K562 (cell line): ENCODE measurements around the gene FERMT3. TPM values are rescaled to one million over a fixed set of nuclear protein-coding genes. Genes with fewer than 3 reads are reported as not detected.
A peak's percentile ranks its signal among the peaks of the same experiment; 100 is the strongest.

Experiments used
- CAMTA2 ChIP-seq: fragments of 250-450 bp; sonication (Bioruptor Pico); conservative IDR thresholded peaks from 2 replicates; pipeline ENCODE4 v1.5.1; 2022
- CBFA2T2 ChIP-seq: fragments of 450-650 bp; conservative IDR thresholded peaks from 2 replicates; pipeline ENCODE4 v1.6.1; 2017; ENCODE audit warnings: mild to moderate bottlenecking
- CBX5 ChIP-seq: IDR thresholded peaks from 2 replicates; pipeline ENCODE4 v1.6.1; 2014; ENCODE audit warnings: low read depth, borderline replicate concordance
- EWSR1 ChIP-seq: fragments of 450-650 bp; IDR thresholded peaks from 2 replicates; pipeline ENCODE4 v1.6.1; 2018; ENCODE audit warnings: borderline replicate concordance, mild to moderate bottlenecking, low read depth, moderate library complexity; ENCODE audit not compliant: partially characterized antibody
- KDM4B ChIP-seq, 2 experiments: fragments of 450-650 bp in 1 of 2; sonication (generic) in 1 of 2; IDR thresholded peaks; 2 replicates each; pipeline ENCODE4 v1.6.1; 2016 to 2017; ENCODE audit warnings: borderline replicate concordance in 2 of 2, antibody characterized with exemption in 1 of 2, low read depth in 1 of 2, mild to moderate bottlenecking in 1 of 2
- RBM22 ChIP-seq: fragments of 200-400 bp; formaldehyde crosslinking; IDR thresholded peaks from 2 replicates; pipeline ENCODE4 v1.6.1; 2018; ENCODE audit warnings: low read length, low read depth; ENCODE audit not compliant: poor library complexity, severe bottlenecking
- SP2 ChIP-seq: IDR thresholded peaks from 2 replicates; pipeline ENCODE4 v1.6.1; 2011; ENCODE audit warnings: mild to moderate bottlenecking, low read depth, low read length, moderate library complexity; ENCODE audit not compliant: poor library complexity, severe bottlenecking; ENCODE audit errors: extremely low read depth
- TCF3 ChIP-seq: sonication (generic); formaldehyde crosslinking; IDR thresholded peaks from 2 replicates; pipeline ENCODE4 v1.4.0; 2020; ENCODE audit warnings: mild to moderate bottlenecking, missing genetic modification reagents
- TEAD4 ChIP-seq, 2 experiments: sonication (generic) in 1 of 2; formaldehyde crosslinking in 1 of 2; IDR thresholded peaks; 2 replicates each; pipeline versions ENCODE4 v1.6.1 to v1.8.0; 2012 to 2022; ENCODE audit warnings: borderline replicate concordance in 1 of 2, inconsistent platforms in 1 of 2, low read length in 1 of 2, mild to moderate bottlenecking in 1 of 2, missing genetic modification reagents in 1 of 2
- ZC3H11A ChIP-seq: IDR thresholded peaks from 2 replicates; pipeline ENCODE4 v1.6.1; 2012; ENCODE audit warnings: low read depth, low read length, improper control_type of control experiment
- ZNF140 ChIP-seq: fragments of 250-450 bp; sonication (Bioruptor Pico); IDR thresholded peaks from 2 replicates; pipeline ENCODE4 v1.8.0; 2021; ENCODE audit warnings: moderate library complexity, mild to moderate bottlenecking, inconsistent platforms
- polyA plus RNA-seq, 8 experiments: library from polyadenylated mRNA; depleted of rRNA in 4 of 8; stranded (reverse) in 5 of 8; unstranded in 3 of 8; fragments of >200 nt; fragmentation: Nextera tagmentation in 2 of 8; fragmentation: Illumina TruSeq in 1 of 8; extraction: Ambion mirVana in 2 of 8; extraction: Trizol in 1 of 8; gene quantifications; 2 replicates each; pipeline versions ENCODE4 v1.2.1 to v1.2.3, GENCODE V29; 2011 to 2014; ENCODE audit warnings: inconsistent platforms in 1 of 8, missing spikeins in 1 of 8
- total RNA-seq, 7 experiments: library from RNA; depleted of rRNA in 6 of 7; stranded (reverse); fragments of >200 nt in 6 of 7; fragmentation: Illumina TruSeq in 2 of 7; extraction: Trizol in 2 of 7; gene quantifications; 2 replicates each; pipeline versions ENCODE4 v1.2.1 to v1.2.3, GENCODE V29; 2011 to 2021; ENCODE audit warnings: low replicate concordance in 1 of 7
- TF ChIP-seq, protein P1 (sequence below): fragments of 450-650 bp; formaldehyde crosslinking; IDR thresholded peaks from 2 replicates; pipeline ENCODE4 v1.4.0; 2020; ENCODE audit warnings: mild to moderate bottlenecking, moderate library complexity
- TF ChIP-seq, protein P2 (sequence below): fragments of 450-650 bp; formaldehyde crosslinking; conservative IDR thresholded peaks from 2 replicates; pipeline ENCODE4 v1.4.0; 2022; ENCODE audit warnings: mild to moderate bottlenecking, missing genetic modification characterization
- TF ChIP-seq, protein P3 (sequence below), 2 experiments: IDR thresholded peaks in 1 of 2; conservative IDR thresholded peaks in 1 of 2; 2 replicates each; pipeline ENCODE4 v1.6.1; 2016; ENCODE audit warnings: low read depth in 2 of 2, mild to moderate bottlenecking in 1 of 2, missing compliant biosample characterization in 1 of 2, missing genetic modification characterization in 1 of 2, moderate library complexity in 1 of 2
- TF ChIP-seq, protein P4 (sequence below): fragments of 450-650 bp; IDR thresholded peaks from 2 replicates; pipeline ENCODE4 v1.6.1; 2017; ENCODE audit warnings: antibody characterized with exemption
- TF ChIP-seq, protein P5 (sequence below): sonication (generic); formaldehyde crosslinking; IDR thresholded peaks from 2 replicates; pipeline ENCODE4 v1.8.0; 2022; ENCODE audit warnings: mild to moderate bottlenecking, low read depth, missing genetic modification reagents

Gene FERMT3
- total and polyA plus RNA-seq, 9 of the 15 experiments (the other 6 are each of a cell fraction or from before 2014, with no cell fraction given), result 3.2 to 275 (median 79.7) TPM

DNA sequence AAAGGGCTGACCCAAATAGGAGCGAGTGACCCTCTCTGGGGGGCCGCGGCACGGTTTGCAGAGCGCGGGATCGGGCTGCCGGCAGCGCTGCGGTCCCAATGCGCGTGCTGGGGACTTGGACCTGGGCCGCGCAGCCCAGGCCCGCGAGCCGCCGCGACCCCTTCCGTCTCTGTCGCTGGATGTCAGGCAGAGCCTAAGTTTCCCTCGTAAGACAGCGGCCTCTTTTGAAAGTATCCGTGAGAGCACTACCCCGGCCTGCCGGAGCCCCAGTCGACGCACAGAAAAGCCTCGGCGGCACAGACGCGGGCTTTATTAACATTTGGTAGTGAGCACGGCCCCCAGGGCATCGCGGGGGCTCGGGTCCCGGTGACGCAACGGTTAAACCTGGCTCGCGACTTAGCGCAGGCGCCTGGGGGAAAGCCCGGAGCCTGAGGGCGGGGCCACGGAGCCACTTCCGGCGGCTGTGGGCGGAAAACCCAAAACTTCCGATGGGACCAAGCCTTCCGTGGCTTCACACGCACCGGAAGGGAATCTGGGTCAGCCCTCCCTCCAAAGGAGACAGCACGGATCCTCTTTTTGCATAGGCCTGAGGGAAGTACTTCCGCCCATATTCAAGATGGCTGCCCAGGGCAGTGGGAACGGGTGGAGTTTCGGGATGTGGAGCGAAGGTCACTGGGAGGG, 63.2 kb downstream of the FERMT3 start (continued):
- TF ChIP-seq, protein P1, sequence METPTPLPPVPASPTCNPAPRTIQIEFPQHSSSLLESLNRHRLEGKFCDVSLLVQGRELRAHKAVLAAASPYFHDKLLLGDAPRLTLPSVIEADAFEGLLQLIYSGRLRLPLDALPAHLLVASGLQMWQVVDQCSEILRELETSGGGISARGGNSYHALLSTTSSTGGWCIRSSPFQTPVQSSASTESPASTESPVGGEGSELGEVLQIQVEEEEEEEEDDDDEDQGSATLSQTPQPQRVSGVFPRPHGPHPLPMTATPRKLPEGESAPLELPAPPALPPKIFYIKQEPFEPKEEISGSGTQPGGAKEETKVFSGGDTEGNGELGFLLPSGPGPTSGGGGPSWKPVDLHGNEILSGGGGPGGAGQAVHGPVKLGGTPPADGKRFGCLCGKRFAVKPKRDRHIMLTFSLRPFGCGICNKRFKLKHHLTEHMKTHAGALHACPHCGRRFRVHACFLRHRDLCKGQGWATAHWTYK (CRISPR knock-in tag), result no peak; the same call in 1 of the 2 replicates
- TF ChIP-seq, protein P2, sequence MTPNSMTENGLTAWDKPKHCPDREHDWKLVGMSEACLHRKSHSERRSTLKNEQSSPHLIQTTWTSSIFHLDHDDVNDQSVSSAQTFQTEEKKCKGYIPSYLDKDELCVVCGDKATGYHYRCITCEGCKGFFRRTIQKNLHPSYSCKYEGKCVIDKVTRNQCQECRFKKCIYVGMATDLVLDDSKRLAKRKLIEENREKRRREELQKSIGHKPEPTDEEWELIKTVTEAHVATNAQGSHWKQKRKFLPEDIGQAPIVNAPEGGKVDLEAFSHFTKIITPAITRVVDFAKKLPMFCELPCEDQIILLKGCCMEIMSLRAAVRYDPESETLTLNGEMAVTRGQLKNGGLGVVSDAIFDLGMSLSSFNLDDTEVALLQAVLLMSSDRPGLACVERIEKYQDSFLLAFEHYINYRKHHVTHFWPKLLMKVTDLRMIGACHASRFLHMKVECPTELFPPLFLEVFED (CRISPR knock-in tag), result 0 out of 2 replicates have a peak, but pooled peaks have one; percentile 12
- TF ChIP-seq CBX5 (no peak), TCF3 (CRISPR knock-in tag) (no peak), TEAD4 (IDR thresholded peaks at IDR 0.05; ENCODE audit: low read length) (no peak), TEAD4 (CRISPR knock-in tag; IDR thresholded peaks at IDR 0.05; ENCODE audit: borderline replicate concordance) (no peak), SP2 (peak; percentile 14), CAMTA2 (peak; percentile 86; the same call in 1 of the 2 replicates), KDM4B (IDR thresholded peaks at IDR 0.05; ENCODE audit: borderline replicate concordance in 2 of 2, low read depth in 1 of 2) (peak in 1 of 2 experiments; percentile 97; a peak in 2 of 4 replicates), RBM22 (peak; percentile 89), CBFA2T2 (no peak), ZC3H11A (peak; percentile 15; the same call in 1 of the 2 replicates), ZNF140 (CRISPR knock-in tag) (no peak), EWSR1 (no peak)
- TF ChIP-seq, protein P3, sequence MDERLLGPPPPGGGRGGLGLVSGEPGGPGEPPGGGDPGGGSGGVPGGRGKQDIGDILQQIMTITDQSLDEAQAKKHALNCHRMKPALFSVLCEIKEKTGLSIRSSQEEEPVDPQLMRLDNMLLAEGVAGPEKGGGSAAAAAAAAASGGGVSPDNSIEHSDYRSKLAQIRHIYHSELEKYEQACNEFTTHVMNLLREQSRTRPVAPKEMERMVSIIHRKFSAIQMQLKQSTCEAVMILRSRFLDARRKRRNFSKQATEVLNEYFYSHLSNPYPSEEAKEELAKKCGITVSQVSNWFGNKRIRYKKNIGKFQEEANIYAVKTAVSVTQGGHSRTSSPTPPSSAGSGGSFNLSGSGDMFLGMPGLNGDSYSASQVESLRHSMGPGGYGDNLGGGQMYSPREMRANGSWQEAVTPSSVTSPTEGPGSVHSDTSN (CRISPR knock-in tag; IDR thresholded peaks at IDR 0.05; ENCODE audit: low read depth), result no peak
- TF ChIP-seq, protein P3 (tag; conservative IDR thresholded peaks at IDR 0.05; ENCODE audit: low read depth), result no peak
- TF ChIP-seq, protein P4, sequence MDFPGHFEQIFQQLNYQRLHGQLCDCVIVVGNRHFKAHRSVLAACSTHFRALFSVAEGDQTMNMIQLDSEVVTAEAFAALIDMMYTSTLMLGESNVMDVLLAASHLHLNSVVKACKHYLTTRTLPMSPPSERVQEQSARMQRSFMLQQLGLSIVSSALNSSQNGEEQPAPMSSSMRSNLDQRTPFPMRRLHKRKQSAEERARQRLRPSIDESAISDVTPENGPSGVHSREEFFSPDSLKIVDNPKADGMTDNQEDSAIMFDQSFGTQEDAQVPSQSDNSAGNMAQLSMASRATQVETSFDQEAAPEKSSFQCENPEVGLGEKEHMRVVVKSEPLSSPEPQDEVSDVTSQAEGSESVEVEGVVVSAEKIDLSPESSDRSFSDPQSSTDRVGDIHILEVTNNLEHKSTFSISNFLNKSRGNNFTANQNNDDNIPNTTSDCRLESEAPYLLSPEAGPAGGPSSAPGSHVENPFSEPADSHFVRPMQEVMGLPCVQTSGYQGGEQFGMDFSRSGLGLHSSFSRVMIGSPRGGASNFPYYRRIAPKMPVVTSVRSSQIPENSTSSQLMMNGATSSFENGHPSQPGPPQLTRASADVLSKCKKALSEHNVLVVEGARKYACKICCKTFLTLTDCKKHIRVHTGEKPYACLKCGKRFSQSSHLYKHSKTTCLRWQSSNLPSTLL, result no peak
- TF ChIP-seq, protein P5, sequence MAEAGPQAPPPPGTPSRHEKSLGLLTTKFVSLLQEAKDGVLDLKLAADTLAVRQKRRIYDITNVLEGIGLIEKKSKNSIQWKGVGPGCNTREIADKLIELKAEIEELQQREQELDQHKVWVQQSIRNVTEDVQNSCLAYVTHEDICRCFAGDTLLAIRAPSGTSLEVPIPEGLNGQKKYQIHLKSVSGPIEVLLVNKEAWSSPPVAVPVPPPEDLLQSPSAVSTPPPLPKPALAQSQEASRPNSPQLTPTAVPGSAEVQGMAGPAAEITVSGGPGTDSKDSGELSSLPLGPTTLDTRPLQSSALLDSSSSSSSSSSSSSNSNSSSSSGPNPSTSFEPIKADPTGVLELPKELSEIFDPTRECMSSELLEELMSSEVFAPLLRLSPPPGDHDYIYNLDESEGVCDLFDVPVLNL (CRISPR knock-in tag), result no peak
